ENCODE data around the gene GPR52. TPM values are rescaled to one million over a fixed set of nuclear protein-coding genes. Genes with fewer than 3 reads are reported as not detected.

The GPR52 gene
- total RNA-seq, 1 donor: 2.6 TPM

GRCh38 chr1:174448974-174449373, 1.2 kb downstream of the GPR52 start:
- no peak for DNase-seq (ENCODE audit: low read depth)
- no peak overlapping the region for H3K4me3 ChIP-seq (ENCODE audit: low read depth, low read length)

GRCh38 chr1:174451408-174451807, 3.6 kb downstream of the GPR52 start:
- no peak for DNase-seq (ENCODE audit: low read depth)
- H3K4me3 ChIP-seq (ENCODE audit: low read depth, low read length): no peak overlapping the region
- no peak for TF ChIP-seq CTCF (IDR thresholded peaks at IDR 0.05; ENCODE audit: insufficient read depth, low read depth, low read length)

More at GRCh38 chr1:174448974-174449373, 1.2 kb downstream of the GPR52 start:
- TF ChIP-seq CTCF (IDR thresholded peaks at IDR 0.05; ENCODE audit: insufficient read depth, low read depth, low read length): no peak

GRCh38 chr1:174465855-174466254, 18.1 kb downstream of the GPR52 start:
- H3K4me3 ChIP-seq (ENCODE audit: low read depth, low read length): no peak overlapping the region
- no peak for TF ChIP-seq CTCF (IDR thresholded peaks at IDR 0.05; ENCODE audit: insufficient read depth, low read depth, low read length)
- no peak for DNase-seq (ENCODE audit: low read depth)

GRCh38 chr1:174466607-174467006, 18.8 kb downstream of the GPR52 start:
- no peak for TF ChIP-seq CTCF (IDR thresholded peaks at IDR 0.05; ENCODE audit: insufficient read depth, low read depth, low read length)
- DNase-seq (ENCODE audit: low read depth): no peak
- H3K4me3 ChIP-seq (ENCODE audit: low read depth, low read length): no peak overlapping the region

DNA sequence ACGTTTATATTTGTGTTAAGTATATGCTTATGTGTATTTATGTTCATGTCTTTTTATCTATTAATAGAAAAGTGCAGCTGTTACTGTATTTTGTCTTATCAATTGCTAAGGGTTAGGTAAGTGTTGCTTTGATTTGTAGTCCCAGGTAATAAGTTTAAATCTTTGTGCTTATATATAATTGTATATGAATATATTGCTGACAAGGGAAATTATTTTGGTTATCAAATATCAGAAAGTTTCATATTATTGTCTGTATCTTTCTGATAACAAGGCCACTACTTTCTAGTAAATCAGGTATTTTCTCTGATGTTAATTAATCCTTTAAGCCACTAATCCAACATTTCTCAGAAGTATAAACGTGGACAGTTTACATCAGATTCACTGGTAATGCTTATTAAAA, 21.3 kb downstream of the GPR52 start:
- DNase-seq (ENCODE audit: low read depth): no peak
- H3K4me3 ChIP-seq (ENCODE audit: low read depth, low read length): no peak overlapping the region
- TF ChIP-seq CTCF (IDR thresholded peaks at IDR 0.05; ENCODE audit: insufficient read depth, low read depth, low read length): no peak

GRCh38 chr1:174469687-174470086, 21.9 kb downstream of the GPR52 start:
- no peak for TF ChIP-seq CTCF (IDR thresholded peaks at IDR 0.05; ENCODE audit: insufficient read depth, low read depth, low read length)
- DNase-seq (ENCODE audit: low read depth): no peak

DNA sequence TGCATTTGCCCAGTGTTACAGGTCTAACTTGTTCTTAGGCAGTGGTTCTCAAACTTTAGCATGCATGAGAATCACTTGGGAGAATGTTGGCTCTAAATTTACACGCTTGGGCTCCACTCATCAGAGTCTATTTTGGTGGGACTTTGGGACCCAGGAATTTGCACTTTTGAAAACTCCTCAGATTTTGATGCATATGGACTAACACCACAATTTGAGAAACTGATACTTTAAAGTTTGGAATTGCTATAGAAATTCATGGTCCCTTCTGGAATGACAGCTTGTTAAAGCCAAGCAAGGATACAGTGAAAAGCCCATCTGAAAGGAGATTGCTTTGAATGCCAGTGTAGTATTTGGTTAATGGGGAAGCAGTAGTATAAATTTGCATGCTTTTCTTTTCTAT, 31.5 kb downstream of the GPR52 start:
- DNase-seq (ENCODE audit: low read depth): no peak
- no peak overlapping the region for H3K4me3 ChIP-seq (ENCODE audit: low read depth, low read length)
- TF ChIP-seq CTCF (IDR thresholded peaks at IDR 0.05; ENCODE audit: insufficient read depth, low read depth, low read length): no peak

More at GRCh38 chr1:174469687-174470086, 21.9 kb downstream of the GPR52 start:
- H3K4me3 ChIP-seq (ENCODE audit: low read depth, low read length): no peak overlapping the region

Data from fibroblast of villous mesenchyme (primary cell).